ENCODE data around the gene ST3GAL2.
A peak's percentile ranks its signal among the peaks of the same experiment; 100 is the strongest.
"Not testable (repeated sequence)": the region's sequence is repeated elsewhere in the genome, so short reads cannot be mapped to it uniquely, and the experiment has no call there.

The ST3GAL2 gene

GRCh38 chr16:70467113-70467512 is 28.2 kb upstream of the ST3GAL2 start:
- no peak for DNase-seq (ENCODE audit: low read depth in 2 of 2)

- no peak for DNase-seq (ENCODE audit: low read depth in 2 of 2)
Observed at GRCh38 chr16:70466805-70467076, 27.8 kb upstream of the ST3GAL2 start.

- DNase-seq (ENCODE audit: low read depth in 2 of 2): no peak
Observed at GRCh38 chr16:70465999-70466804, 27.3 kb upstream of the ST3GAL2 start.

GRCh38 chr16:70463235-70463634 is 24.3 kb upstream of the ST3GAL2 start:
- no peak for DNase-seq (ENCODE audit: low read depth in 2 of 2)

- no peak for DNase-seq (ENCODE audit: low read depth in 2 of 2)
Observed at GRCh38 chr16:70460737-70461261, 21.9 kb upstream of the ST3GAL2 start.

GRCh38 chr16:70457446-70458166 is 18.7 kb upstream of the ST3GAL2 start:
- no peak for DNase-seq (ENCODE audit: low read depth in 2 of 2)

GRCh38 chr16:70455910-70456309 is 17.0 kb upstream of the ST3GAL2 start:
- no peak for DNase-seq (ENCODE audit: low read depth in 2 of 2)

- peak; percentile 21 to 65 for DNase-seq (ENCODE audit: low read depth in 2 of 2)
Observed at GRCh38 chr16:70454222-70455034, 15.5 kb upstream of the ST3GAL2 start, which contains the start of gene FCSK. Gene FCSK (plus strand): TSS chr16:70454595. CDS start chr16:70463191, 8,596 bp downstream.

GRCh38 chr16:70453892-70454221 is 15.0 kb upstream of the ST3GAL2 start:
- DNase-seq (ENCODE audit: low read depth in 2 of 2): no peak

GRCh38 chr16:70453117-70453891 is 14.4 kb upstream of the ST3GAL2 start:
- DNase-seq (ENCODE audit: low read depth in 2 of 2): no peak

GRCh38 chr16:70451004-70451340 is 12.1 kb upstream of the ST3GAL2 start:
- not testable (repeated sequence) for DNase-seq (ENCODE audit: low read depth in 2 of 2)

- DNase-seq (ENCODE audit: low read depth in 2 of 2): not testable (repeated sequence)
Observed at GRCh38 chr16:70450142-70451003, 11.5 kb upstream of the ST3GAL2 start.

- no peak for DNase-seq (ENCODE audit: low read depth in 2 of 2)
Observed at GRCh38 chr16:70448075-70448474, 9.2 kb upstream of the ST3GAL2 start.

GRCh38 chr16:70444249-70445063 is 5.6 kb upstream of the ST3GAL2 start:
- DNase-seq (ENCODE audit: low read depth in 2 of 2): no peak

GRCh38 chr16:70442344-70442743 is 3.4 kb upstream of the ST3GAL2 start:
- DNase-seq (ENCODE audit: low read depth in 2 of 2): no peak

- no peak for DNase-seq (ENCODE audit: low read depth in 2 of 2)
Observed at GRCh38 chr16:70441406-70441990, 2.6 kb upstream of the ST3GAL2 start.

- DNase-seq (ENCODE audit: low read depth in 2 of 2): no peak
Observed at GRCh38 chr16:70440009-70440692, 1.3 kb upstream of the ST3GAL2 start.

GRCh38 chr16:70438585-70438968 is 323 bp downstream of the ST3GAL2 start:
- no peak for DNase-seq (ENCODE audit: low read depth in 2 of 2)
